UCSD-AML1 (cell line): ENCODE data around the gene PPP2R1A.
"Not testable (repeated sequence)": the region's sequence is repeated elsewhere in the genome, so short reads cannot be mapped to it uniquely, and the experiment has no call there.

Experiments
- DNase-seq: peaks from one replicate; lab custom pipeline; 2025; ENCODE audit not compliant: unreplicated experiment; lab: John Stamatoyannopoulos, UW

Gene PPP2R1A

GRCh38 chr19:52237771-52238400 is 48.0 kb downstream of the PPP2R1A start:
- peak; percentile 35 for DNase-seq

GRCh38 chr19:52244021-52244420 is 54.2 kb downstream of the PPP2R1A start:
- no peak for DNase-seq

- peak; percentile 46 for DNase-seq
Observed at GRCh38 chr19:52248241-52248640, 58.4 kb downstream of the PPP2R1A start.

- no peak for DNase-seq
Observed at GRCh38 chr19:52258426-52258825, 68.6 kb downstream of the PPP2R1A start.

- not testable (repeated sequence) for DNase-seq
Observed at GRCh38 chr19:52265556-52265955, 75.7 kb downstream of the PPP2R1A start.

GRCh38 chr19:52269338-52270261 is 79.7 kb downstream of the PPP2R1A start, which contains the start of gene ZNF766:
TSS of gene ZNF766 (plus strand) at chr19:52269587. CDS start at chr19:52269614, 27 bp downstream.
- DNase-seq = peak; percentile 96

GRCh38 chr19:52270266-52270885 is 80.5 kb downstream of the PPP2R1A start:
- peak; percentile 17 for DNase-seq

- DNase-seq = no peak
Observed at GRCh38 chr19:52273301-52273700, 83.4 kb downstream of the PPP2R1A start.

GRCh38 chr19:52274191-52274590 is 84.3 kb downstream of the PPP2R1A start:
- no peak for DNase-seq

GRCh38 chr19:52275988-52276387 is 86.1 kb downstream of the PPP2R1A start:
- no peak for DNase-seq

GRCh38 chr19:52277471-52277870 is 87.6 kb downstream of the PPP2R1A start:
- no peak for DNase-seq
